GM21786 (cell line): ENCODE measurements around the gene DMP1.
A peak's percentile ranks its signal among the peaks of the same experiment; 100 is the strongest.

ENCODE experiments used
- ATAC-seq: cut with Tn5 transposase; IDR thresholded peaks from one replicate; pipeline ENCODE4 v1.9.1; 2021; ENCODE audit not compliant: unreplicated experiment

Gene DMP1, protein sequence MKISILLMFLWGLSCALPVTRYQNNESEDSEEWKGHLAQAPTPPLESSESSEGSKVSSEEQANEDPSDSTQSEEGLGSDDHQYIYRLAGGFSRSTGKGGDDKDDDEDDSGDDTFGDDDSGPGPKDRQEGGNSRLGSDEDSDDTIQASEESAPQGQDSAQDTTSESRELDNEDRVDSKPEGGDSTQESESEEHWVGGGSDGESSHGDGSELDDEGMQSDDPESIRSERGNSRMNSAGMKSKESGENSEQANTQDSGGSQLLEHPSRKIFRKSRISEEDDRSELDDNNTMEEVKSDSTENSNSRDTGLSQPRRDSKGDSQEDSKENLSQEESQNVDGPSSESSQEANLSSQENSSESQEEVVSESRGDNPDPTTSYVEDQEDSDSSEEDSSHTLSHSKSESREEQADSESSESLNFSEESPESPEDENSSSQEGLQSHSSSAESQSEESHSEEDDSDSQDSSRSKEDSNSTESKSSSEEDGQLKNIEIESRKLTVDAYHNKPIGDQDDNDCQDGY

GRCh38 chr4:87649980-87650379, at the start of gene DMP1:
TSS of gene DMP1 (plus strand) at chr4:87650280. CDS start at chr4:87656493, 6,213 bp downstream.
- no peak for ATAC-seq

- no peak for ATAC-seq
These were observed 48.7 kb upstream of the DMP1 start for GRCh38 chr4:87601361-87601760.

GRCh38 chr4:87608229-87608628, 41.9 kb upstream of the DMP1 start, which contains the start of gene DSPP:
TSS of gene DSPP (plus strand) at chr4:87608529. CDS start at chr4:87610909, 2,380 bp downstream.
- no peak for ATAC-seq

DNA sequence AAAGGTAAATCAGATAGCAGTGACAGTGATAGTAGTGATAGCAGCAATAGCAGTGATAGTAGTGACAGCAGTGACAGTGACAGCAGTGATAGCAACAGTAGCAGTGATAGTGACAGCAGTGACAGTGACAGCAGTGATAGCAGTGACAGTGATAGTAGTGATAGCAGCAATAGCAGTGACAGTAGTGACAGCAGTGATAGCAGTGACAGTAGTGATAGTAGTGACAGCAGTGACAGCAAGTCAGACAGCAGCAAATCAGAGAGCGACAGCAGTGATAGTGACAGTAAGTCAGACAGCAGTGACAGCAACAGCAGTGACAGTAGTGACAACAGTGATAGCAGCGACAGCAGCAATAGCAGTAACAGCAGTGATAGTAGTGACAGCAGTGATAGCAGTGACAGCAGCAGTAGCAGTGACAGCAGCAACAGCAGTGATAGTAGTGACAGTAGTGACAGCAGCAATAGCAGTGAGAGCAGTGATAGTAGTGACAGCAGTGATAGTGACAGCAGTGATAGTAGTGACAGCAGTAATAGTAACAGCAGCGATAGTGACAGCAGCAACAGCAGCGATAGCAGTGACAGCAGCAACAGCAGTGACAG, 35.7 kb upstream of the DMP1 start:
- ATAC-seq = no peak

- no peak for ATAC-seq
These were observed 33.8 kb upstream of the DMP1 start for GRCh38 chr4:87616268-87616667.

DNA sequence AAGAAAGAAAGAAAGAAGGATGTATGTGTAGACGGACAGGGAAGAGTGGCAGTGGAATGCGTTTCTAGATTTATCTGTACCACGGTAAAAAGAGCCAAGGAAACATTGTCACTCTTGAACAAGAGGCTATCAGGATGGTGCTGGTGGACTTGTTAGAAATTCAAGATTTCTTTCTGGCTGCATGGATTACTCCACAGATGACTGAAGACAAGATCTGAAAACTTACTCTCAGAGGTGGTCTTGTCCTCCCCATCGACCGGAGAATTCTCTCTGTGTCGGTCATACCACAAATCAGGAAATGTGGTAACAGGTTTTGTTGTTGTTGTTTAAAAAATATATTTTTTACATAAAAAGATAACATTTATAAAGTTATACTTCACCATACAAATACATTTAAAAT, 30.0 kb upstream of the DMP1 start:
- no peak for ATAC-seq

- no peak for ATAC-seq
These were observed 29.6 kb upstream of the DMP1 start for GRCh38 chr4:87620491-87620890.

GRCh38 chr4:87622303-87622702, 27.8 kb upstream of the DMP1 start:
- ATAC-seq = no peak

- ATAC-seq = no peak
These were observed 25.4 kb upstream of the DMP1 start for GRCh38 chr4:87624698-87625097.

- no peak for ATAC-seq
These were observed 18.4 kb upstream of the DMP1 start for GRCh38 chr4:87631668-87632067.

DNA sequence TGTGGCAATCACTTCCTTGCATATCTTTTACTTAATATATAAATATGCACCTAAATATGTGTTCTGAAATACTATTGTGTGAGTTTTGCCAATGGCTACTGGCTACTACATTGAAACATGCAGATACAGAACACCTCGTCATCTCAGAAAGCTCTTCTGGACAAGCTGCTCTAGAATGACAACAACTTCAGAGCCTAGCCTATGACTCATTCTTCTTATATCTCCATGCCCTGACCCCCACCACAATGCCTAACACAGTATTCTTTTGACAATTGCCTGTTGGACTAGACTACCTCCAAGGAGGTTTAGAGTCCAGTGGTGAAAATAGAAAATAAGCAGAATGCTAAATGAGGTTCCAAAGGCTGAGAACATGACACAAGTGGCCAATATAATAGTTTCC, 17.6 kb upstream of the DMP1 start:
- no peak for ATAC-seq

GRCh38 chr4:87633243-87633642, 16.8 kb upstream of the DMP1 start:
- no peak for ATAC-seq

DNA sequence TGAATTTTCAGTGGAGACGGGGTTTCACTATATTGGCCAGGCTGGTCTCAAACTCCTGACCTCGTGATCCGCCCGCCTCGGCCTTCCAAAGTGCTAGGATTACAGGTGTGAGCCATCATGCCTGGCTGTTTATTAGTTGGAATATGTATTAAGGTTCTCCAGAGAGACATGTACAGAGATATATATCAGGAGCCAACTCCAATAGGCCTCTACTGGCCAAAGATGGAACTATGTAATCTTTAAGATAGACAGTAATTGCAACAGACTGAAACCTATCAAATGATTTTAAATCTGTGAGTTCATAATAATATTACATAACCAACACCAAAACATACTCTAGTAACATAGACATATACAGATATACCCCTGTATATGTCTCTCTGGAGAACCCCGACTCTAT, 5.8 kb upstream of the DMP1 start:
- ATAC-seq = no peak

GRCh38 chr4:87650938-87651337, 858 bp downstream of the DMP1 start:
- ATAC-seq = no peak

DNA sequence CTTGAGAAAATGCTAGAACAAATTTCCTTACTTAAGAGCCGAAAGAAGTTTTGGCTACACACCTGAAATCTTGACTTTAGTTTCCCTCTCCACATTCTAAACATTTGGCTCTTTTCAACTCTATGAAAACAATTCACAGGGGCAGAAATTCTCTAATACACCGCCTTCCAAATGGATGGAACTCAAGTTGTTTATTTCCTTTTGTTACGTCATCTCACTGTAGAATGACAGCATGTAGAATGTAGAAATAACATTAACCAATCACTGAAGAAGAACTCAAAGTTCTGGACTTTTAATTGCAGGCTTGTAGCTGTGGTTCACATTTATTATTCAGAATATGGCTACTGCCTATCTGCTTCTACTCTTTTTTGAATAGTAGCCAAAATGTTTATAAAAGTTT, 1.9 kb downstream of the DMP1 start:
- no peak for ATAC-seq

DNA sequence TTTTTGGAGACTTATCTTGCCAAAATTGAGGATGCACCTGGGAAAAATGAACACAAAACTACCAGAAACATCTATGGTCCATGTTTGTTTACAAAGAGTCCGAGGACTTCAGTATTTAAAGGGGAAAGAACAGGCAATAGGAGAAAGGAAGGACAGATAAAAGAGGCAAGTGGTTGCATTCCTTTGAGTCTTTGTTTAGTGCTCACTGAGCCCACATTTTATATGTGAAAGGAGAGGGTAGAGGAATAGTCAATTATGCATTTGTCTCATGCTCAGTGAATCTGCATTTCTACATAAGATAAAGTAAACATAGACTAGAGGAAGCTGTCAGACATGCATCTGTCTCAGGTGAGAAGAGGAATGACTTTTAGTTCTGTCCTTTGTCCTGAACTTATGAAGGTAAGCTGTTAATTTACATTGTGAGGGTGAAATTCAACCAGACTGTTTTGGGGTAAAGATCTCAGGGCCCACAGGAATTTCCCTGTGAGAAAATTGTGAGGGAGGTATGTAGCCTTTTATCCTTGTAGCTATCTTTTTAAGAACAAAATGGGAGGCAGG, 4.5 kb downstream of the DMP1 start:
- no peak for ATAC-seq

- ATAC-seq = no peak
These were observed 7.4 kb downstream of the DMP1 start for GRCh38 chr4:87657525-87657924.

- ATAC-seq = no peak
These were observed 9.3 kb downstream of the DMP1 start for GRCh38 chr4:87659247-87659931.

DNA sequence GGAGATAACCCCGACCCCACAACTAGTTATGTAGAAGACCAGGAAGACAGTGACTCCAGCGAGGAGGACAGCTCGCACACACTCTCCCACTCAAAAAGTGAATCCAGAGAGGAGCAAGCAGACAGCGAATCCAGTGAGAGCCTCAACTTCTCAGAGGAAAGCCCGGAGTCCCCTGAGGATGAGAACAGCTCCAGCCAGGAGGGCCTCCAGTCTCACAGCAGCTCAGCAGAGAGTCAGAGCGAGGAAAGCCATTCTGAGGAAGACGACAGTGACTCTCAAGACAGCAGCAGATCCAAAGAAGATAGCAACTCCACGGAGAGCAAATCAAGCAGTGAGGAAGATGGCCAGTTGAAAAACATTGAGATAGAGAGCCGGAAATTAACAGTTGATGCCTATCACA, 12.8 kb downstream of the DMP1 start:
- ATAC-seq = no peak

- ATAC-seq = no peak
These were observed 19.3 kb downstream of the DMP1 start for GRCh38 chr4:87669373-87669772.

DNA sequence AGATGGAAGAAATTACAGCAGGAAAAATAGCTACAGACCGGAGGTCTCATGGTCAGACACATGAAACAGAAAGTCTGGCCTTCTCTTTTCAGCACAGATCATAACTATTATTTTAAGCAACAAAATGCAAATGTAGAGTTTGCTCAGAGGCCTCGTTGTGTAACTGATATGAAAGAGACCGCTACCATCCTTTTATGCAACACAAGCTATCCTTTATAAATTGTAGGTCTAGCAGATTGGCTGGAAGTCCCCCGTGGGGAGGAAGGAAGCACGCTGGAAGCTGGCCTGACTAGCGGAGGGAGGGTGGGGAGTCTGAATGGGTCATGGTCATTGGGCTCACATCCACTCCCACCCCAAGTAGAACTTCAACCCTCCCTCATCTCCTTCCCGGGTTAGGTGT, 27.7 kb downstream of the DMP1 start:
- ATAC-seq = peak; percentile 76
